NCI-H1417 (cell line): ENCODE results near the gene ALG9.

Experiments used
- DNase-seq, 3 experiments: peaks; one replicate each; lab custom pipeline; 2025; lab: John Stamatoyannopoulos, UW

The ALG9 gene

DNA sequence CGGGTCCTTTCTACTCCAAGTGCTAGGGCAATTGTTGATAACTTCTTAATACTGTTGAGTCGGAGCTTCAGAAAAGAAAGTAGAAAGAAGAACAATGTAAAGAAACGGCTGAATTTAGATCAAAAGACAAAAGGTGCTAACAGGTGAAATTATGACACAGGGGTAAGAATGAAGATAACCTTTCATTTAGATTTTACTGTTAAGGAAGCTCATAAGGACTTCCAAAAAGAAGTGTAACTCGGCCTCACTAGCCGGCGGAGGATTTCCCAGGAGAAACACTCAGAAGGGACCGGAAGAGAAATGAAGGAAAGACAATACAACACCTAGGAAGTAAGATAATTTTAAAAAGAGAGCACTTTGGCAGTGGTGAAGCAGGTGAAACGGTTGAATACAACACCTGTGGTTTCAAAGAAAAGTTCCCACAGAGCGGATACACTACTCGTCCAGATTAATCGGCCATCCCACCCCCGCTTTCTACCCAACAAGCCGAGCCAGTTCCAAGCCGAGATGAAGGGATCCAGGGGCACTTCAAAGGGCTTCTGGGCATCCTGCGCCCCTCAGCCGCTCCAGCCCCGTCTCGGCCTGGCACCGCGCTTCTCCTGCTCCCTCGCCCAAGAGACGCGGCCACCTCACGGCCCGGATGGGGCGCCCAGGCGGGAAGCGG is 105.9 kb downstream of the ALG9 start:
- peak in 1 of 3 experiments; percentile 42 for DNase-seq

DNA sequence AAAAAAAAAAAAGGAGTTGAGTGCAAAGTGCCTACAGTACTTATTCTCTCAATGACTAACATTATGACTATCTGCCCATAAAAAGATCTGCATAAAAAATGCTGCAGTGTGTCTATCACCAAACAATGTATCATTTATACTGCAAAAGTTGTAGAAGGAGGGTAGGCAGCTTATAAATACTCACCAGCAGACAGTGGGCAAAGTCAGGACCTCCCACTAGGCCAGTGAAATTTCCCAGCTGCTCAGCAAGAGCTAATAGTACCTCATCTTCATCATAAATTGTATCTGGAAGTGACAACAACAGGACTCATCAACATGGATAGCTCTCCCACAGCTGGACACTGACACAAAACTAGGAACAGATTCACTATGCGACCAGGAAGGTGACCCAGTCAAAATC is 106.8 kb downstream of the ALG9 start:
- DNase-seq, result no peak

DNA sequence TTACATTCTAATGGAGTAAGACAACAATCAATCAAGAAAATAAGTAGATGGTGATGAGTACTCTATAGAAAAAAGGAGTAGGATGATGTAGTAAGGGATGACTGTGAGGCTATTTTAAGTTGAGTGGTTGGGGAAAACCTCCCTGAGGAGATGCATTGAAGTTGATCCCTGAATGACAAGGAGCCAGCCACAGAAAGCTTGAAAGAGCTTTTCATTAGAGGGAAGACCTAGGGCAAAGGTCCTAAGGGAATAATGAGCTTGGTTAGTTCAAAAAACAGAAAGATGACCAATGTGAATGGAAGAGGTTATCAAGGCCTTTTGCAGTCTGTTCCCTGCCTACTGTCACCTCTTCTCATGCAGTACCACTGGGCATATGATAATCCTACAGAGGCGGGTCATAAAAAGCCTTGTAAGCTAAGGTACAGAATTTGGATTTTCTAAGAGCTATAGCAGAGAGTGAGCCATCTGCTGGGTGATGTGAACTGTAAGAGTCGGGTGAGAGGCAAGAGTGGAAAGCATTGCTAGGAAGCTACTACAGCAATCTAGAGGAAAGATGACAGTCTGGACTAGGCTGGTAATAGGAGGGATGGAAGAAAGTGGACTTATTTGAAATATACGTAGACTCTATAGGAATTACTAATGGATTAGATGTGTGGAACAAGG is 108.3 kb downstream of the ALG9 start:
- DNase-seq, result no peak

DNA sequence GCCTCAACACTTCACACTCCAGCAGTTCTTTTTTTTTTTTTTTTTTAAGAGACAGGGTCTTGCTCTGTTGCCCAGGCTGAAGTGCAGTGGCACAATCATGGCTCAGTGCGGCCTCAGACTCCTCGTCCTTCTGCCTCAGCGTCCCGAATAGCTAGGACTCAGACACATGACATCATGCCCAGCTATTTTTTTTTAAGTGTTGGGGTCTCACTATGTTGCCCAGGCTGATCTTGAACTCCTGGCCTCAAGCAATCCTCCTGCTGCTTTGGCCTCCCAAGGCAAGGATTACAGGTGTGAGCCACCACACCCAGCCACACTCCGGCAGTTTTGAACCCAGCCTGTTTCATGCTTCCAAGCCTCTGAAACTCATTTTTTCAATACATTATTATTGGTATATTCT is 108.9 kb downstream of the ALG9 start:
- no peak for DNase-seq

DNA sequence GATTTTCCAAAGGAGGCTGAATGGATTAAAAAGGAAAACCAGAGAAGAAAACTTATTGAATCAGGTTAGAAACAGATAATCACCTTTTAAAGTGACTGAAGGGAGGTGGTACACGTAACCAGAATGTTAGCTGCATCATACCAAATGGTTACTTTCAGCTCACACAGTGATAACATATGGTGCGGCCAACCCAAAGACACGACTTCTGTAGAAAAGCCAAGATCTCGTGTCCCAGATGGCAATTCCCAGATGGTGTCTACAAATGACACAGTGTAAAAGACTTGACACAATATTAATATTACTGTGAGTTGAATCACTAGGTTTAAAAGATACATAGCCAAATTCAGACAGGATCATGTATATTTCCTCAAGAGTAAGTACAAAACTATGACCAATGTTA is 110.3 kb downstream of the ALG9 start:
- DNase-seq, result no peak

DNA sequence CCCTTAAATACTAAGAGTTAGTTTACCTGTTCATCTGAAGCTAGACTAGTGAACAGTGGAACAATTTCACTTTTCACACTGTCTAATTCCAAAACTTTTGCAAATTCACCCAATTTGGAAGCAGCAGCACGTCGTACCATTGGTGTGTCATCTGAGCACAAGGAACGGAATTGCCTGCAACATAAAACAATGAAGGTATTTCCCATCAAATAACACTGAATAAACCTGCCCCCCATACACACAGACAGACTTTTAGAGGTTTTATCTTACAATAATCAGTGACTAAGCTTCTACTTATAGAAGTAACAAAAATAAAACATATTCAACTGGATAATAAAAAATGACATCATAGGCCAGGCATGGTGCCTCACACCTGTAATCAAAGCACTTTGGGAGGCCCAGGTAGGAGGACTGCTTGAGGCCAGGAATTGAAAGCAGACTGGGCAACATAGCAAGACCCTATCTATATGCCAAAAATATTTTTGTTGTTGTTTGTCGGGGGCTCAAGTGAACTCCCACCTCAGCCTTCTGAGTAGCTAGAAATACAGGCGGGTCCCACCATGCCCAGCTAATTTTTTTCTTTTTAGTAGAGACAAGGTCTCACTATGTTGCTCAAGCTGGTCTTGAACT is 111.5 kb downstream of the ALG9 start:
- no peak for DNase-seq

DNA sequence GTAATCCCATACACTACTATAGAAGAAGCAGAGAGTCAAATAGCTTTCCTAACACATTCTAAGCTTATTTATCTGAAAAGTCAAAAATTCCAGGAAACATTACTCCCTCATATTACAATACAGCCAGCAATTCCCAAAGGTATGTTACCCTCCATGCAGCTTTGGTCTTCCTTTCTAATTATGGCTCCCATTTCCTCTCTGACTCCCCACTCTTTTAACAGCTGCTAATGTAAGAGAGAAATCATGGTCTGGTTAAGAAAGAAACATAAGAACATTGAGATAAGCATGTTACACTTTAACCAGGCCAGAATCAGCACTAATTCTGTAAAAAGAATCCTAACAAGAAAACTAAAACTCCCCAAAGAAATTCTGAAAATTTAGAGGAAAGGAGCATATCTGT is 112.0 kb downstream of the ALG9 start:
- no peak for DNase-seq

DNA sequence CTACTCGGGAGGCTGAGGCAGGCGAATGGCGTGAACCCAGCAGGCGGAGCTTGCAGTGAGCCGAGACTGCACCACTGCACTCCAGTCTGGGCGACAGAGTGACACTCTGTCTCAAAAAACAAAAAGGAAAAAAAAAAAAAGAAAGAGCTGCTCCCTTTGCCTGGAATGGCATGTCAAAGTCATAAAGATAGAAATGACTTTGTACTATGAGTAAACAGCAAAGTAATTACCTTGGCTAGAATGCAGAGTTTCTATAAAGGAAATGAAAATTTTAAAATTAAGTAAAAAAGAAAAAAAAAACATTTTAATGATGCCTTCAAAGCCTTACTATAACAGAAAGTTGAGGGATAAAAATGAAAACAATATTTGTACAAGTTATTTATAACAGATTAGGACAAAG is 115.3 kb downstream of the ALG9 start:
- no peak for DNase-seq

DNA sequence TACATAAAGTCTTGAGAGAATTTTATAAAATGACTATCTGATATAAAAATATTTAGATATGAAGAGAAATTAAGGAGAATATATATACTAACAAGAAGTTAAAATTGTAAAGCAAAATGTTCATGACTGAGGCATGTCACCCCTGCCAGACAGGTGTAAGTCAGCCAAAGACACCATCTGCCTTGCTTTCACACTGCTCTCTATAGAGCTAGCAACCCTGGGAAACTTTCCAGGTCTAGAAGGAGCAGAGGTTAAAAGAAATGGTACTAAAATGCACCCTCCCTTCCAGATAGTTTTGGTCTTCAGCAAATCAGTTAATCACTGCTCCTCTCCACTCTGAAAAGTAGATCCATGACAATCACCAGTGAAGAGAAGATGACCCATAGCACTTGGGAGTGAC is 121.7 kb downstream of the ALG9 start:
- no peak for DNase-seq

DNA sequence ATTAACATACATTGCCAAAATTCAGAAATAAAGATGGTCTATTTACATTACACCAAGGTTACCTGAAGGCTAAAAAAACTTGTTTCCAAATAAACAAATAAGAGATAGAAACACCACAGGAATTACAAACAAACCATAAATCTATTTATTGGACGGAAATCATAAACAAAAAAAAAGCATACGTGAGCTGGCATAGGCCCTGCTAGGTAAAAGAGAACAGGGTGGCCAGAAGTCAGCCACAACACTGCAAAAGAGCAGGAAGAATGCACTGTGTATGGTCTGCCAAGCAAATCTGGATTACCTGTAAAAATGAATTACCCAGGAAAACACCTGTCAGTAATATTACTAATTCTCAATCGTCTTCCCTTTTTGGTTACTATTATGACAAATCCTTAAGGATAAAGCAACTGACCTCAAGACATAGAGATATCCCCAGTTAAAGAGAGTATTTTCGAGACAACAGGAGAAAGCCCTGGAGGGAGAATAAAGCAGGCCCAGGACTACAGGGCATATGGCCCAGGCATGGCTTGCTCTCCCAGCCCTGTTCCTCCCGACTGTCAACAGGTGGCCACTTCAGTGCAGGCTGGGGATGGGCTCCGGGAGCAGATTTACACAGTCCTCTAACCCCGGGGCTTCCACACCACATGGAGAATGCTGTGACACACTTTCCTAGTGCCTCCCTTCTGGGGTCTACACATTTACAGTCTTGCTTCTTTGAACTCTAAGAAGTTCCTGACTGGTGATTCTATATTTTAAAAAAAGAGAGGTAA is 123.2 kb downstream of the ALG9 start:
- peak in 1 of 3 experiments; percentile 16 for DNase-seq

DNA sequence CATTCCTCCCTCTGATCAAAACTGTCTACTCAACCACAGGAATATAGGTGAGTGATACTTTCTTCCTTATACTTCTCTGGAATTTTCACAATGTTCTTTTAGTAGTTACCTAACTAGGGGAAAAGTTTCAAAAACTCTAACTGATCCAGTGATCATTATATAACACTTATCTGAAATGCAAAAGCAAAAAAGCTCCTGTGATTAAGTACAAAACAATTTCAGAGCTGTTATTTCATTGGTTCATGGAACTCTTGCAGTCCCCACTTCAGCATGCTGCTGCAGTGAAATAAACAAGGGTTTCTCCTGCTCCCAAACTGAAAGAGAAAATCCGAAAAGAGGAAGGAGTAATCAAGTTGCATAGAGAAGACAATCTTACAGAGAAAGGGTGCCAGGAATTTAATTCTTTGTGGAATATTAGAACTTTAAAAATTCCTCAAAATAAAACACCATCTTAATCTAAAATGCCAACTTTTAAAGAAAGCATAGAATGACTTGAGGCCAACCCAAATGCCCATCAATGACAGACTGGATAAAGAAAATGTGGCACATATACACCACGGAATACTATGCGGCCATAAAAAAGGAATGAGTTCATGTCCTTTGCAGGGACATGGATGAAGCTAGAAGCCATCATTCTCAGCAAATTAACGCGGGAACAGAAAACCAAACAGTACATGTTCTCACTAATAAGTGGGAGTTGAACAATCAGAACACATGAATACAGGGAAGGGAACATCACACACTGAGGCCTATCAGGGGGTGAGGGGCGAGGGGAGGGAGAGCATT is 125.5 kb downstream of the ALG9 start:
- DNase-seq, result no peak

DNA sequence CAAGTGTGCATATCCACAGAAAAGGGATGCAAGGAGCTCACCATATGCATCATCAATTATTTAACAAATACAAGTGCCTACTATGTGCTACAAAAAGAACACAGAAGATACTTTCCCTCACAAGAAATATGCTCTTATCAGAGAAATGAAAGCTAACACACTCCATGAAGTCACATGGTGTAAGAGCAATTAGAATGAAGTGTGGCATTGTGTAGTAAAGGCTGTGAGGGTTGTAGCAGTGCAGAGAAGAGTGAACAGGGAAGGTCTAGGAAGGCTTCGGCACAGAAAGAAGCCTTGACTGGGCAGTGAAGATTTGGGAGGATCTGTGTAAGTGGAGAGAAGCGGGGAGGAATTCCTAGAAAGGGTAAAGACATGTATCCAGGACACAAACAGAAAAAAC is 127.7 kb downstream of the ALG9 start:
- DNase-seq, result no peak

DNA sequence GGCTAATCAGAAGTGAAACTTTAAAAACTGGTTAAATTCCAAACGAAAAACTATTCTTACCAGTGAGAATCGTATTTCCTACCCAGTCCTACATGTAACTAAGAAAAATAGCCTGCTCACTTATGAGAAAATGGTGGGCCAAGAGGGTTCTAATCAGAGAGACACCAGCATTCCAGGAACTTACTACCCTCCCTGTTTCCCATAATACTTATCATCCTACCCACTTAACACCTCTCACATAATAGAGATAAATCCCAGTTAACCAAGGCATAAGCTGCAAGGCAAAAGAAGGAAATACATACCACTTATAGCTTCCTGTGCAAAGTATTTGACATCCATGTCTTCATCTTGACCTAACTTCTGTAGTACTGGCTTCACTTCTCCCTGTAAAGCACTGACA is 129.6 kb downstream of the ALG9 start:
- no peak for DNase-seq

DNA sequence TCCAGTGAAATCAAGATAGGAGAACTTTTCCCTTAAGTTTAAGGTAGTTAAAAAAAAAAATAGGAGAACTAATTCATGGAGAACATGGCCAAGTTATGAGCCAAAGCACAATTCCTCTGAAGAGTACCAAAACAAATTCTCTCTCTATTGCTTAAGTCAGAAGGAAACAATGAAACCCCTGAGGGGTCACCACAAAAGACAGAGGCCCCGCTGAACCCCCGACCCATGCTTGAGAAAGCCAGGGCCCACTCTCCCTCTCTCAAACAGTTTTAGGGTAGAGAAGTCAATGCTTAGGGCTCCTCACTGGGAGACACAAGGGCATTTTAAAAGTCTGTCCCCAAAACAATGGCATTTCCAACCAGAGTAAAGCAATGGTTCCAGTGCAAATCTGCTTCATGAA is 132.1 kb downstream of the ALG9 start:
- no peak for DNase-seq

DNA sequence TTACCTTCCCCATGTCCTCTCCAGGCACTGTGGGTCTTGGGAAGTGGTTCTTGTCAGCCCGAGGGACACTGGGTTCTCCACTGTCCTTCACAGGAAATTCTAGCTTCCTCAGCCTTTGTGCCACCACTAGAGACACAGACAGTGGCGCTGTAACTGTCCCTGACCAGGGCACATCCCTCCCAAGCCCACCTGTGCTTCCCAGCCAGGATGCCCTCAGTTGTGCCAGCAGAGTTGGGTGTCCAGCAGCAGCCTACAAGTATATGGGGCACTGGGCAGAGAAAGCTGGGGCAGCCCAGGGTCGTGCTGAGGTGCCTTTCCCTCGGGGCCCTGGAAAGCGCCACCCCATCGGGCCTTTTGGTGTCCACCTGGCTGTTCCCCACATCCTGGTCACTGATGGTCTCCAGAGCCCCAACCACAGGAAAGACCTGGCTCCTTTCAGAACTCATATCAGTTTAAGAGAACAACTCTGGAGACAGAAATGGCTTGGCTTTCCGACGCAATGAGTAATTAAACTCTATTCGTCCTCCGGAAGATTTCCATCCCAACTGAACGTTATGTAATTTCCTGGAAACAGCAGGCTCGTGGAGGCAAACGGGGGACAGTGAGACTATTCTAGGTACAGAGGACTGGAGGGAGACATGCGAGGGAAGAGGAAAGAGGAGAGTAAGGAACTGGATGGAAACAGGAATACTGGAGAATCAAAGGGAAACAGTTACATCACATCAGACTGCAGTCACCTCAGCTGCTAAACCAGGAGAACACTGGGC is 133.8 kb downstream of the ALG9 start:
- DNase-seq, result no peak

DNA sequence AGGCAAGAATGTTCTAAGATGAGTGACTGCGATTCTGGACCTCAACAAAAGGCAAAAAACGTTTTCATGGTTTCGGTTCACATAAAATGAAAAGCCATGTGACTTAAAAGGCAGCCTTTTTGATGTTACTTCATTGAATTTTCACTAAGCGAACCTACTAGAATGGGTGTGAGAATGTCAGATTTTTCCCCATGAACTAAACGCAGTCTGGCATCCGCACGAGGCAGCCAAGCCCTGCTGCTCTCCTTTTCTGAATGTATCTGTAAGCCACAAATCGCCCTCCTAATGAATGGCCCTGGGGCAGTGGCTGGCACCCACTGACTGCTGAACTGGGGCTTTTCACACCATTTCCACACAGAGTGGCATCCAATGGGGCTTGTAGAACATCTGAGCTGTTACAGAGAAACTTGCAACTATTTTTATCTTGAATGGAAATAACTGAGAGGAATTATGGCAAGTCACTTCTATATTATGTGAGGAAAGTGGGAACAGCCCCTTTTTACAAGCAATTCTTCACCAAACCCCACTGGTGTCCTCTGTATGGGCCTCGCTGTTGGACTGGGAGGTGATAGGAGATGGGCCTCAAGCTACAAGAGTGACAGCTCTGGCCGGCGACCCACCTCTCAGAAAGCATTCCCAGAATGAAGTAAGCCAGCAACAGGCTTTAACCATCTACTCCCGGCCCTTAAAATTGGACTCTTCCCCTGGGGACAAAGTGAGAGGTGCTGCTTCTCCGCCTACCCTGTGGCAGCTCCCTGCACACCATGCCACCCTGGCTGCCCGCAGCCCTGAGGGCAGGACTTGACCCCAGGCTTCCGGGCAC is 134.5 kb downstream of the ALG9 start:
- no peak for DNase-seq
